Brain microvascular endothelial cell (primary cell): ENCODE measurements around the gene KIF5C.

Source experiments
- DNase-seq: peaks from one replicate; pipeline ENCODE4 v3.0.0-alpha.2; 2020
- H3K27ac ChIP-seq: fragments of 250-450 bp; sonication (Bioruptor Pico); 2 replicates; pipeline ENCODE4 v1.5.1; 2020; ENCODE audit warnings: mild to moderate bottlenecking, moderate library complexity
- H3K27me3 ChIP-seq: fragments of 250-450 bp; sonication (Bioruptor Pico); replicated peaks from 2 replicates; pipeline ENCODE4 v1.5.1; 2020; ENCODE audit warnings: mild to moderate bottlenecking
- H3K36me3 ChIP-seq: fragments of 250-450 bp; sonication (Bioruptor Pico); replicated peaks from 2 replicates; pipeline ENCODE4 v1.5.1; 2020; ENCODE audit warnings: mild to moderate bottlenecking
- H3K4me3 ChIP-seq: 2 replicates; pipeline ENCODE4 v1.5.1; 2011; ENCODE audit warnings: low read depth, mild to moderate bottlenecking, control low read depth, low read length, moderate library complexity
- in situ Hi-C: cut with HindIII; loops from 2 replicates; pipeline ENCODE4 v1.10.0; 2017; ENCODE audit warnings: low sequenced_read_pairs, low pct_ligation_motif_present
- TF ChIP-seq, protein P1 (sequence below): IDR thresholded peaks from 2 replicates; pipeline ENCODE4 v1.5.1; 2011; ENCODE audit warnings: low read depth, mild to moderate bottlenecking, moderate library complexity, low read length, control low read depth, inconsistent platforms; ENCODE audit errors: missing control alignments

Gene KIF5C

DNA sequence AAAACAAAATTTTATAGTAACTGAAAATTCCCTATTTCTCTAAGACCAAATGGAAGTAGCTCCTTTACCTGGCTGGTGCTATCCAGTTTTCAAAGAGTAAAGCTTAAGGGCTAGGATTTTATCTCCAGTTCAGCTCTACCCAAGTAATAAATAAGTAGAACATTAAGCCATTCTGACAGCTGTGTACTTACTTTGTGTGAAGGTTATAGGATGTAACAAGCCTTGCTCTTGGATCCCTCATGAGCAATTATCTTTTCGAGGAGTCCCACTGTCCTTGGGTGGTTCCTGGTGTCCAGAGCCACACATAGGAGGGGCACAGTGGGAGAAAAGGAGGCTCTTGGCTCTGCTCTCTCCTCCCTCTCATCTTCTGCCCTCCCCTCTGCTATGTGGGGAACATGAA is 45.5 kb downstream of the KIF5C start:
- no peak for DNase-seq
- H3K27ac ChIP-seq, result no peak overlapping the region
- TF ChIP-seq, protein P1, sequence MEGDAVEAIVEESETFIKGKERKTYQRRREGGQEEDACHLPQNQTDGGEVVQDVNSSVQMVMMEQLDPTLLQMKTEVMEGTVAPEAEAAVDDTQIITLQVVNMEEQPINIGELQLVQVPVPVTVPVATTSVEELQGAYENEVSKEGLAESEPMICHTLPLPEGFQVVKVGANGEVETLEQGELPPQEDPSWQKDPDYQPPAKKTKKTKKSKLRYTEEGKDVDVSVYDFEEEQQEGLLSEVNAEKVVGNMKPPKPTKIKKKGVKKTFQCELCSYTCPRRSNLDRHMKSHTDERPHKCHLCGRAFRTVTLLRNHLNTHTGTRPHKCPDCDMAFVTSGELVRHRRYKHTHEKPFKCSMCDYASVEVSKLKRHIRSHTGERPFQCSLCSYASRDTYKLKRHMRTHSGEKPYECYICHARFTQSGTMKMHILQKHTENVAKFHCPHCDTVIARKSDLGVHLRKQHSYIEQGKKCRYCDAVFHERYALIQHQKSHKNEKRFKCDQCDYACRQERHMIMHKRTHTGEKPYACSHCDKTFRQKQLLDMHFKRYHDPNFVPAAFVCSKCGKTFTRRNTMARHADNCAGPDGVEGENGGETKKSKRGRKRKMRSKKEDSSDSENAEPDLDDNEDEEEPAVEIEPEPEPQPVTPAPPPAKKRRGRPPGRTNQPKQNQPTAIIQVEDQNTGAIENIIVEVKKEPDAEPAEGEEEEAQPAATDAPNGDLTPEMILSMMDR, result no peak
- in situ Hi-C loops, result no loop called here
- no peaks in the 10 kb centered on the region for H3K36me3 ChIP-seq
- no peaks in the 10 kb centered on the region for H3K27me3 ChIP-seq
- no peak overlapping the region for H3K4me3 ChIP-seq

DNA sequence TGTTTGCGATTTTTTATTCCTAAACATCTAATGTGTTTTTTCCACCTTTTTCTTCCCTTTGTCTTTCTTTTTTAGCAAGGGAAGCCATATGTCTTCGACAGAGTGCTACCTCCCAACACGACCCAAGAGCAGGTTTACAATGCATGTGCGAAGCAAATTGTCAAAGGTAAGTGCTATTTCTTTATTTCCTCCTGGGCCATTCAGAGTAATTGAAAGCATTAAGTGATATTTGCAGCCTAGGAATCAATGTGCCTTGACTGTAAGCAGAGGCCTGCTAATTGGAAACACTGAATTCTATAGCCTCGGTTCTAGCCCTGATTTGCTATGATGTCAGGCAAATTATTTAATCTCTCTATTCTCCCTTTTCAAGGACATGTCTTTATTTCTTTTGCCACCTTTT is 47.0 kb downstream of the KIF5C start:
- in situ Hi-C loops, result no loop called here
- Histone ChIP-seq H3K36me3 (no peaks in the 10 kb centered on the region), H3K27me3 (no peaks in the 10 kb centered on the region), H3K4me3 (no peak overlapping the region), H3K27ac (no peak overlapping the region)
- TF ChIP-seq, protein P1, result no peak
- DNase-seq, result no peak

DNA sequence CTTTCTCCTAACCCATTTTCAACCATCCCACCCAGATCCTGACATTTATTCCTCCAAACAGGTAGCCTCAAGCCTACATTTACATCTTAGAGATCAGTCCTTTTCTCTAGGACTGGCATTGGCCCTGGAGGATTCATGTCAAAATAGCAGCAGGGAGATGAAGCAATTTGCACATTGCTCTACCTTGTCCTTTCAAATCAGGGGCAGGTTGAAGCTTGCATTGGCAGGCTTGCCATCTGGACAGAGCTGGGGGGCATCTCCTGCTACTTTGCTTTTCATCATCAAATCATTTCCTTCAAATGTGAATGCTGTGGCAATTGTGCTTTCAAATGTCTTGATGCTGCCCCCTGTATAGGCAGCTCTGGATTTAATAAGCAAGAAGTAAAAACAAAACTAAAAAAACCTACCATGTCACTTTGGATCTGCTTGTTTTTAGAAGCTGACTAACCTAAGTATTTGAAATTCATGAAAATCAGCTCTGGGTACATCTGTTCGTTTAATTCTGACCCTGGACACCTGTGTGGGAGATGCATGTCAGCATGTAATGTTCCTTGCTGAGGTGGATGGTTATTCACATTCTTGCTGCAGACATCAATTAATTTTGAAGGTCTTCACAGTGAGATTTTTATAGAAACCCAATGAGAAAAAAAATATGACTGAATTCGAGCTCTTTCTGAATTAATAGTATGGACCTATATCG is 47.9 kb downstream of the KIF5C start:
- no peak overlapping the region for H3K4me3 ChIP-seq
- no peak overlapping the region for H3K27ac ChIP-seq
- no peak for DNase-seq
- in situ Hi-C loops, result no loop called here
- TF ChIP-seq, protein P1, result no peak
- H3K27me3 ChIP-seq, result no peaks in the 10 kb centered on the region
- H3K36me3 ChIP-seq, result no peaks in the 10 kb centered on the region

DNA sequence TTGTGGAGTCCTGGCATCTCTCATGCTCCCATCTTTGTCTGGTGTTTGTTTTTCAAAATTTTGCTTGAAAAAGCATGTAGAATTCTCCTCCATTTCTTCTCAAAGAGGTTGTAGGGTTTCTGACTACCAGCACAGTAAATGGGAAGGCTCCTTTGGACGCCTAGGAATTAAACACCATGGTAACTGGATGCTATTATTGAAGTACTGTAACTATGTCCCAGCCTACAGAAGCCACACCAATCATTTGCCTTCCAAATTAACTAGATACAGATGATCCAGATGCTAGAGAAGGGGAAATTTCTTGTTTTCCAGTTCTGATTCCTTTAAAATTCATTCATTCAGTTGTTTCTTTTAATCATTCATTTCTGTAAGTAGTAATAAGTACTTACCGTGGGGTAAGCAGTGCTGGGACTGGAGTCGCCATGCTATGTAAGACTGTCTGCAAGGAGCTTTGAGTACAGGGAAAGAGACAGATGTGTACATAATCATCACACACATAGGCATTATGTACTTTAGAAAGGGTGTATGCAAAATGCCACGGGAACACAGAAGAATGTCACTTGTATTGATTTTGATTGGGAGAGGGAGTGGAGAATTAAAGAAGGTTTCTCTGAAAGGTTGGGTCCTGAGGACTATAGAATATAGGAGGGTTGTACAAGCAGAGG is 49.6 kb downstream of the KIF5C start:
- no peak for DNase-seq
- Histone ChIP-seq H3K27ac (no peak overlapping the region), H3K27me3 (no peaks in the 10 kb centered on the region), H3K4me3 (no peak overlapping the region), H3K36me3 (no peaks in the 10 kb centered on the region)
- TF ChIP-seq, protein P1, result no peak
- in situ Hi-C loops, result no loop called here

DNA sequence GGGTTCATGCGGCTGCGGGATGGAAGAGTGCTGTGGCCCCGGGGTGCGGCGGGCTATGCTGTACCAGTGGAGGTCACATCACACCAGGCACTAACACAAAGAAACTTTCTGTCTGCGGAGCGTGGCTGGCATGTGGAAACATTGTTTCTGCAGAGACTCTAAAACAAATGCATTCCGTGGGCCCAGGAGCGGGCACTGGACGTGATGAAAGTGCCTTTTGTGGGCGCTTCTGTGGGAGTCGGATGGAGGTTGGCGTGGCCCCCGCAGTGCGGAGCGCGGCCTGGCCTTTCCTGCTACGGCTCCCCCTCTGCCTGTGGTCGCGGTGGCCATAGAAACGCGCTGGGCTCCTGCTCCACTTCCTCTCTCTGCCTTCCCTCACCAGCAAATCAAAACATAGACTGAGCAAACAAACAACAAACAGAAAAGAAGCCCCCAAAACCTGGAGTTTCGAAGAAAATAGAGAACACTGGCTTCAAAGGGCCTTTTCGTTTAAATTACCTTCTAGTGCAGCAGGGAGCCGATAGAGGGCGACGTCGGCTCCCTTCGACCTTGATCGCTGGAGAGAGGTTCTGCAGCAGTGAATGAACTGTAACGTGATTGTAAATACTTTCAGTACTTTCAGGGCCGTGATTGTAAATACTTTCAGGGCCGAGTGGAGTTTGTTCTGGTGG is 51.4 kb downstream of the KIF5C start:
- no peak overlapping the region for H3K27ac ChIP-seq
- TF ChIP-seq, protein P1, result peak; percentile 88
- H3K36me3 ChIP-seq, result no peaks in the 10 kb centered on the region
- in situ Hi-C loops, result no loop called here
- no peak for DNase-seq
- peak overlapping the region; percentile 17 for H3K4me3 ChIP-seq
- no peaks in the 10 kb centered on the region for H3K27me3 ChIP-seq
